Keratinocyte (primary cell): ENCODE measurements around the gene AMMECR1. TPM values are rescaled to one million over a fixed set of nuclear protein-coding genes. Genes with fewer than 3 reads are reported as not detected.

Experiments
- DNase-seq: peaks from one replicate; pipeline ENCODE4 v3.0.0-alpha.2; 2011; ENCODE audit warnings: low read depth, missing footprints, low spot score
- FAIRE-seq: peaks from 2 replicates; lab custom pipeline; 2011; peaks lifted over from hg19 to GRCh38; lab: Jason Lieb, UNC
- H2AFZ ChIP-seq: 2 replicates; pipeline ENCODE4 v1.6.0; 2012; ENCODE audit warnings: low read length, control low read depth, inconsistent platforms; ENCODE audit not compliant: control insufficient read depth
- H3K27ac ChIP-seq: 2 replicates; pipeline ENCODE4 v1.5.1; 2011; ENCODE audit warnings: low read length; ENCODE audit not compliant: control insufficient read depth, insufficient read depth
- H3K27me3 ChIP-seq: 3 replicates; pipeline ENCODE4 v1.6.0; 2011; ENCODE audit warnings: low read length; ENCODE audit not compliant: control insufficient read depth, insufficient read depth; ENCODE audit errors: extremely low read depth
- H3K36me3 ChIP-seq, 2 experiments: 2 replicates in 1 of 2; 3 replicates in 1 of 2; pipeline ENCODE4 v1.5.1; 2011; ENCODE audit warnings: low read length in 2 of 2, mild to moderate bottlenecking in 1 of 2; ENCODE audit not compliant: control insufficient read depth in 2 of 2, insufficient read depth in 2 of 2; ENCODE audit errors: extremely low read depth in 1 of 2
- H3K4me1 ChIP-seq: 3 replicates; pipeline ENCODE4 v1.5.1; 2011; ENCODE audit warnings: low read length; ENCODE audit not compliant: control insufficient read depth, insufficient read depth; ENCODE audit errors: extremely low read depth
- H3K4me2 ChIP-seq: 3 replicates; pipeline ENCODE4 v1.6.0; 2011; ENCODE audit warnings: low read depth, low read length; ENCODE audit not compliant: control insufficient read depth, insufficient read depth; ENCODE audit errors: extremely low read depth
- H3K4me3 ChIP-seq, 3 experiments: fragments of 200-600 bp in 1 of 3; sonication (generic) in 1 of 3; 2 replicates in 2 of 3; 3 replicates in 1 of 3; pipeline ENCODE4 v1.5.1; 2011 to 2016; ENCODE audit warnings: low read length in 3 of 3, mild to moderate bottlenecking in 3 of 3, control low read depth in 2 of 3, inconsistent platforms in 1 of 3, low read depth in 1 of 3, mixed read lengths in 1 of 3, mixed run types in 1 of 3, moderate library complexity in 1 of 3; ENCODE audit not compliant: control insufficient read depth in 2 of 3, insufficient read depth in 2 of 3; ENCODE audit errors: extremely low read depth in 1 of 3
- H3K79me2 ChIP-seq: 2 replicates; pipeline ENCODE4 v1.6.0; 2012; ENCODE audit warnings: low read length; ENCODE audit not compliant: control insufficient read depth, insufficient read depth
- H3K9ac ChIP-seq: 3 replicates; pipeline ENCODE4 v1.6.0; 2011; ENCODE audit warnings: low read length; ENCODE audit not compliant: control insufficient read depth, insufficient read depth; ENCODE audit errors: extremely low read depth
- H3K9me1 ChIP-seq: 3 replicates; pipeline ENCODE4 v1.6.0; 2011; ENCODE audit warnings: low read length; ENCODE audit not compliant: control insufficient read depth, insufficient read depth; ENCODE audit errors: extremely low read depth
- H3K9me3 ChIP-seq: 2 replicates; pipeline ENCODE4 v1.5.1; 2012; ENCODE audit warnings: low read depth, low read length; ENCODE audit not compliant: control insufficient read depth
- H4K20me1 ChIP-seq: 3 replicates; pipeline ENCODE4 v1.6.0; 2011; ENCODE audit warnings: low read length; ENCODE audit not compliant: control insufficient read depth, insufficient read depth; ENCODE audit errors: extremely low read depth
- CTCF ChIP-seq, 3 experiments: IDR thresholded peaks in 1 of 3; conservative IDR thresholded peaks in 1 of 3; optimal IDR thresholded peaks in 1 of 3; 2 replicates in 2 of 3; 3 replicates in 1 of 3; pipeline versions ENCODE3 to v1.5.1; 2011; ENCODE audit warnings: low read length in 3 of 3, mild to moderate bottlenecking in 3 of 3, moderate library complexity in 2 of 3, control low read depth in 1 of 3, inconsistent platforms in 1 of 3; ENCODE audit not compliant: insufficient read depth in 2 of 3; ENCODE audit errors: extremely low read depth in 1 of 3
- EZH2 ChIP-seq: IDR thresholded peaks from one replicate; pipeline ENCODE4 v1.6.1; 2012; ENCODE audit warnings: inconsistent platforms, mild to moderate bottlenecking, low read length, moderate library complexity
- dilution Hi-C: fragments of 300-500 bp; cut with MboI; formaldehyde crosslinking; loops from one replicate; pipeline ENCODE4 v1.7.0; 2020; ENCODE audit warnings: low sequenced_read_pairs; ENCODE audit not compliant: extremely low pct_ligation_motif_present
- polyA plus RNA-seq, 5 experiments: library from polyadenylated mRNA; depleted of rRNA in 3 of 5; stranded (reverse) in 3 of 5; stranded (forward) in 1 of 5; unstranded in 1 of 5; fragments of >200 nt; gene quantifications; 1 replicate in 1 of 5; 2 replicates in 3 of 5; 3 replicates in 1 of 5; pipeline versions ENCODE4 v1.2.1 to v1.2.3, GENCODE V29; 2011 to 2012; ENCODE audit warnings: missing spikeins in 2 of 5, low read depth in 1 of 5, low replicate concordance in 1 of 5

The AMMECR1 gene
- polyA plus RNA-seq, 1 donor (not counting 4 experiments of a cell fraction or from before 2014, with no cell fraction given): 15.5 TPM

GRCh38 chrX:110180176-110180927, 137.5 kb downstream of the AMMECR1 start:
- Histone ChIP-seq H4K20me1 (no peaks in the 10 kb centered on the region), H3K36me3 (no peaks in the 10 kb centered on the region), H2AFZ (no peak overlapping the region), H3K27me3 (no peaks in the 10 kb centered on the region), H3K4me2 (peak overlapping the region; percentile 18), H3K4me3 (no peak overlapping the region), H3K27ac (peak overlapping the region; percentile 34), H3K79me2 (no peaks in the 10 kb centered on the region), H3K9ac (no peak overlapping the region), H3K4me1 (peaks cover 23% of the 10 kb centered on the region), H3K9me3 (no peaks in the 10 kb centered on the region), H3K9me1 (no peaks in the 10 kb centered on the region)
- TF ChIP-seq CTCF (optimal IDR thresholded peaks at IDR 0.05 in 1 of 3, IDR thresholded peaks at IDR 0.05 in 1 of 3, conservative IDR thresholded peaks at IDR 0.05 in 1 of 3; ENCODE audit: extremely low read depth in 1 of 3, insufficient read depth in 2 of 3, low read length in 3 of 3) (no peak), EZH2 (no peak)
- FAIRE-seq (peak; percentile 26), DNase-seq (no peak)
- dilution Hi-C loops: no loop called here

GRCh38 chrX:110178179-110178865, 139.6 kb downstream of the AMMECR1 start:
- H3K27me3 ChIP-seq: no peaks in the 10 kb centered on the region
- FAIRE-seq (no peak), DNase-seq (no peak)
- no peak for TF ChIP-seq EZH2
- no peak for TF ChIP-seq CTCF (optimal IDR thresholded peaks at IDR 0.05 in 1 of 3, IDR thresholded peaks at IDR 0.05 in 1 of 3, conservative IDR thresholded peaks at IDR 0.05 in 1 of 3; ENCODE audit: extremely low read depth in 1 of 3, insufficient read depth in 2 of 3, low read length in 3 of 3)
- peaks cover 30% of the 10 kb centered on the region for H3K4me1 ChIP-seq
- no peak overlapping the region for H3K4me3 ChIP-seq
- no peak overlapping the region for H3K27ac ChIP-seq
- no peak overlapping the region for H3K9ac ChIP-seq
- no peaks in the 10 kb centered on the region for H3K9me3 ChIP-seq
- H3K4me2 ChIP-seq: no peak overlapping the region
- H4K20me1 ChIP-seq: no peaks in the 10 kb centered on the region
- no peak overlapping the region for H2AFZ ChIP-seq
- no peaks in the 10 kb centered on the region for H3K79me2 ChIP-seq
- H3K9me1 ChIP-seq: no peaks in the 10 kb centered on the region
- dilution Hi-C loops: no loop called here
- no peaks in the 10 kb centered on the region for H3K36me3 ChIP-seq
